ENCODE data around the gene HHAT.

The HHAT gene

GRCh38 chr1:210724768-210725167 is 396.1 kb downstream of the HHAT start:
- Histone ChIP-seq H3K27ac (ENCODE audit: low read depth, low read length, poor library complexity, severe bottlenecking) (no peak overlapping the region), H3K4me3 (ENCODE audit: low read depth, low read length, poor library complexity, severe bottlenecking) (no peak overlapping the region), H2AFZ (ENCODE audit: low read length) (no peak overlapping the region), H3K27me3 (ENCODE audit: insufficient read depth, low read length) (no peaks in the 10 kb centered on the region), H3F3A (ENCODE audit: insufficient read depth, low read length) (no peaks in the 10 kb centered on the region), H3K9me3 (ENCODE audit: low read length) (no peaks in the 10 kb centered on the region), H3K9ac (ENCODE audit: low read length) (no peak overlapping the region), H3K36me3 (ENCODE audit: insufficient read depth, low read length) (no peaks in the 10 kb centered on the region), H3K79me2 (ENCODE audit: insufficient read depth, low read length) (no peaks in the 10 kb centered on the region), H4K20me1 (ENCODE audit: insufficient read depth, low read length) (no peaks in the 10 kb centered on the region), H3K4me1 (ENCODE audit: insufficient read depth, low read length, severe bottlenecking) (no peaks in the 10 kb centered on the region), H3K9me2 (ENCODE audit: low read depth, low read length) (no peaks in the 10 kb centered on the region), H3K4me2 (ENCODE audit: low read length) (no peak overlapping the region)
- TF ChIP-seq CTCF (IDR thresholded peaks at IDR 0.05; ENCODE audit: low read length) (no peak), EZH2 (IDR thresholded peaks at IDR 0.05; ENCODE audit: borderline replicate concordance, low read length) (no peak)

All from OCI-LY1 (cell line).